T-helper 2 cell (primary cell): Measurements from ENCODE around the gene ZNF557.

Source experiments
- DNase-seq, 5 experiments: peaks; one replicate each; pipeline versions ENCODE4 v3.0.0 to v3.0.0-alpha.2; 2012 to 2022

The ZNF557 gene

GRCh38 chr19:7130043-7130442 is 60.5 kb downstream of the ZNF557 start:
- DNase-seq = no peak

- no peak for DNase-seq
Observed at GRCh38 chr19:7132054-7132453, 62.6 kb downstream of the ZNF557 start.

DNA sequence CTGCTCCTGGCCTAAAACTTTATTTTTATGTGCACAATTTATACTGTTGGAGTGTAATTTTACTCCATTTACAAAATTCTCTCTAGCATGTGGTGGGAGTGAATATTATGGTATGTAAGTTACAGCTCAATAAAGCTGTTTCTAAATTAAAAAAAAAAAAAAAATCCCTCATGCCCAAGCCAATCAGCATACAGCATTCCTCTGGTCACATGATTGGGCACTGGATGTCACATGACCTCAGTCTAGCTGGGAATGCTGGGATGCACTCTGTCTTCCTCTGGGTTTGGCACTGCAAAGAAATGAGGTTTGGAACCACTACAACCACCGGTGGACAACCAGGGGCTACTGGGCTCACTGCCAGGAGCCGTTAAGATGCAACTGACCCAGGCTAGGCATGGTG is 67.6 kb downstream of the ZNF557 start:
- no peak for DNase-seq
